GM21825 (cell line): ENCODE data around the gene RNF41.
"Not testable (repeated sequence)": the region's sequence is repeated elsewhere in the genome, so short reads cannot be mapped to it uniquely, and the experiment has no call there.

ENCODE experiments used
- ATAC-seq: cut with Tn5 transposase; IDR thresholded peaks from one replicate; pipeline ENCODE4 v1.9.1; 2021; ENCODE audit warnings: mild to moderate bottlenecking, moderate library complexity; ENCODE audit not compliant: unreplicated experiment

RNF41 gene

GRCh38 chr12:56178347-56178746 lies 43.4 kb downstream of the RNF41 start:
- no peak for ATAC-seq

- ATAC-seq: no peak
Observed at GRCh38 chr12:56172839-56173238, 48.9 kb downstream of the RNF41 start.

- no peak for ATAC-seq
Observed at GRCh38 chr12:56169229-56169759, 52.4 kb downstream of the RNF41 start.

- ATAC-seq: no peak
Observed at GRCh38 chr12:56165369-56165768, 56.4 kb downstream of the RNF41 start.

- ATAC-seq: no peak
Observed at GRCh38 chr12:56164345-56164729, 57.4 kb downstream of the RNF41 start.

- no peak for ATAC-seq
Observed at GRCh38 chr12:56163533-56164344, 58.0 kb downstream of the RNF41 start.

- no peak for ATAC-seq
Observed at GRCh38 chr12:56162468-56163290, 59.0 kb downstream of the RNF41 start.

- ATAC-seq: no peak
Observed at GRCh38 chr12:56161690-56162351, 59.9 kb downstream of the RNF41 start.

GRCh38 chr12:56160894-56161689 lies 60.6 kb downstream of the RNF41 start:
- ATAC-seq: no peak

GRCh38 chr12:56160193-56160763 lies 61.4 kb downstream of the RNF41 start:
- no peak for ATAC-seq

- no peak for ATAC-seq
Observed at GRCh38 chr12:56159482-56160192, 62.1 kb downstream of the RNF41 start.

- no peak for ATAC-seq
Observed at GRCh38 chr12:56158926-56159461, 62.7 kb downstream of the RNF41 start.

- peak; percentile 74 for ATAC-seq
Observed at GRCh38 chr12:56158029-56158925, 63.4 kb downstream of the RNF41 start, which contains the start of gene MYL6. Gene MYL6, plus strand, starts transcription at chr12:56158359. Its CDS starts 43 bp downstream, at chr12:56158402.

GRCh38 chr12:56157201-56158028 lies 64.3 kb downstream of the RNF41 start:
- ATAC-seq: peak; percentile 28

- not testable (repeated sequence) for ATAC-seq
Observed at GRCh38 chr12:56156464-56157200, 65.1 kb downstream of the RNF41 start.

GRCh38 chr12:56155256-56155845 lies 66.4 kb downstream of the RNF41 start:
- ATAC-seq: no peak
